MM.1S (cell line): Measurements from ENCODE around the gene WNT10A.

Experiments used
- CTCF ChIP-seq: fragments of 300-600 bp; sonication (generic); IDR thresholded peaks from 2 replicates; pipeline ENCODE4 v1.5.1; 2016; ENCODE audit warnings: antibody characterized with exemption, low read length, mixed read lengths
- EZH2 ChIP-seq: fragments of 300-600 bp; sonication (generic); optimal IDR thresholded peaks from 2 replicates; pipeline ENCODE3; 2017; ENCODE audit warnings: low read depth, mild to moderate bottlenecking, antibody characterized with exemption, low read length, mixed read lengths
- EZH2phosphoT487 ChIP-seq: fragments of 300-600 bp; sonication (generic); IDR thresholded peaks from 2 replicates; pipeline ENCODE4 v1.6.1; 2018; ENCODE audit warnings: antibody characterized with exemption, low read length

- no peak for TF ChIP-seq CTCF
- TF ChIP-seq EZH2phosphoT487: no peak
- TF ChIP-seq EZH2: no peak
Observed at GRCh38 chr2:218831378-218831990, 49.2 kb upstream of the WNT10A start, which contains the start of gene PRKAG3.
